Upper lobe of right lung (tissue), 1 donor: ENCODE results near the gene HNRNPA3. TPM values are rescaled to one million over a fixed set of nuclear protein-coding genes. Genes with fewer than 3 reads are reported as not detected.

Source experiments
- ATAC-seq: fragments of 200-7000 bp; cut with Tn5 transposase; one replicate; pipeline ENCODE4 v1.9.1; 2020; ENCODE audit warnings: mild to moderate bottlenecking, moderate library complexity
- DNase-seq: peaks from one replicate; pipeline ENCODE4 v3.0.0-alpha.2; 2020
- H3K27ac ChIP-seq: fragments of 200-600 bp; one replicate; pipeline ENCODE4 v1.8.0; 2022
- H3K27me3 ChIP-seq: fragments of 200-600 bp; one replicate; pipeline ENCODE4 v1.8.0; 2022; ENCODE audit warnings: mild to moderate bottlenecking
- H3K36me3 ChIP-seq: fragments of 200-600 bp; one replicate; pipeline ENCODE4 v1.8.0; 2022
- H3K4me1 ChIP-seq: fragments of 200-600 bp; one replicate; pipeline ENCODE4 v1.8.0; 2022
- H3K4me3 ChIP-seq: fragments of 200-600 bp; one replicate; pipeline ENCODE4 v1.8.0; 2022; ENCODE audit warnings: mild to moderate bottlenecking
- H3K9me3 ChIP-seq: fragments of 200-600 bp; one replicate; pipeline ENCODE4 v1.8.0; 2022
- CTCF ChIP-seq: fragments of 200-600 bp; IDR thresholded peaks from one replicate; pipeline ENCODE4 v1.8.0; 2022; ENCODE audit warnings: antibody characterized with exemption
- intact Hi-C: fragments of 100-400 bp; cut with DNase I; formaldehyde crosslinking; loops from one replicate; pipeline ENCODE4 v1.11.0; 2022
- total RNA-seq: library from RNA; stranded (reverse); fragmentation: NEBNext Ultra II Directional; extraction: Animal tissue kit (Norgen Biotek cat#: 25700); gene quantifications from one replicate; pipeline ENCODE4 v1.2.1, GENCODE V29; 2021
- donor health status: DM: no; HTN: yes; CAD: no; lungs with severe emphysema.

The HNRNPA3 gene
- total RNA-seq, 1 donor from 2014 or later, result 139 TPM

DNA sequence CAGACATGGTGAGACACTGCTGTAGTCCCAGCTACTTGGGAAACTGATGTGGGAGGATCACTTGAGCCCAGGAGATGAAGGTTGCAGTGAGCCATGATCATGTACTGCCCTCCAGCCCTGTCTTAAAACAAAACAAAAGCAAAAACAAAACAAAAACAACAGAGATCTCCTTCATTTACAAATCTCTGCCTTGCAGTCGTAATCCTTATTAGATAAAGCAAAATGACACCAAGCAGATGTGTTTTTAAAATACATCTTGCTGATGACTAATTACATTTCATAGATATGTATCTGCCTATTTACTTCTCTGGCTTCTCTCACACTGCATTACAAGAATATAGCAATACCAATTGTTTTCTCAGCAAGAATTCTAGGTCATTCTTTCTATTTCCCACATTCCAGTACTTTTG is 29.1 kb downstream of the HNRNPA3 start:
- H3K9me3 ChIP-seq, result no peaks in the 10 kb centered on the region
- no peak overlapping the region for H3K4me3 ChIP-seq
- DNase-seq (no peak), ATAC-seq (no peak)
- no peaks in the 10 kb centered on the region for H3K36me3 ChIP-seq
- intact Hi-C loops, result no loop called here
- H3K27ac ChIP-seq, result peak overlapping the region; percentile 81
- H3K4me1 ChIP-seq, result peaks cover 98% of the 10 kb centered on the region
- no peak for TF ChIP-seq CTCF
- no peaks in the 10 kb centered on the region for H3K27me3 ChIP-seq

DNA sequence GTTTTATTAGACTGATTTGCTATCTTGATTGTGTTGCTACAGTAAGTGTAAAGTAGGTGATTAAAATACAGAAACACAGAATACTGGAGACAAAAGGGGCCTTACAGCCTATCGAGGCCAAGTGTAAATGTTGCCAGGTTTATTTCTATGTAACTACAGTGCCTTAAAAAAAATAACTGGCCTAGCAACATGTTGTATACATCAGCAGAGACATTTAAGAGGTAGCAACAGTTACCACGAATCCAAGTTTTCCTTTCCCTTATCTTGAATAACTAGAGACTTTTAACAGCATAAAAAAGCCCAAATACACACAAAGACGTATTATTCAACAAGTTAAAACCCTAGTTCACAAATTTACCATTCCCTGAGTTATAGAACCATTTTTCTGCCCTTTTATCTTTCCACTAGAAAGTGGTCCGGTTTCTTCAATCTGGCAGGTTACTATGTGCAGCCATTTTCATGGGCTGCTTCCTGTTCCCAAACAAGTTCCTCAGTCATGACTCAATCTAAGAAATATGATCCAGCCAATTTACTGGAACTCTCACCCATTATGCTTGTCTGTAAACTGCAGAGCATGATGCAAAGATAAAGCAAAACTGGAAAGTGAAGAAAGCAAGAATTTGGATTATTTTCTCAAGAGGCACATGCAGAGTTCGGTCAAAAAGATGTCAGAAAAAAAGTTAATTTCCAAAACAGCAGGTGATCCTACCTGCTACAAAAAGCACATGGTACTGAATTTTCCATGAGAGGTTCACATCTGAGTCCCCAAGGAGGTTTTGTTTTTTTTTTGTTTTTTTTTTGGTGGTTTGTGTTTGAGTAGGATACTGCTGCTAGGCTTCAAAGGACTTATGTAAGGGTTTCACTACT is 29.8 kb downstream of the HNRNPA3 start:
- ATAC-seq, result peak; percentile 80
- no peaks in the 10 kb centered on the region for H3K27me3 ChIP-seq
- peak overlapping the region; percentile 81 for H3K27ac ChIP-seq
- H3K4me3 ChIP-seq, result peak overlapping the region; percentile 15
- TF ChIP-seq CTCF, result no peak
- intact Hi-C loops, result no loop called here
- DNase-seq, result no peak
- H3K9me3 ChIP-seq, result no peaks in the 10 kb centered on the region
- peaks cover 98% of the 10 kb centered on the region for H3K4me1 ChIP-seq
- no peaks in the 10 kb centered on the region for H3K36me3 ChIP-seq

- no peak for TF ChIP-seq CTCF
- Histone ChIP-seq H3K27me3 (no peaks in the 10 kb centered on the region), H3K4me1 (peaks cover 98% of the 10 kb centered on the region), H3K36me3 (peaks cover 2% of the 10 kb centered on the region), H3K9me3 (no peaks in the 10 kb centered on the region), H3K4me3 (peak overlapping the region; percentile 15), H3K27ac (peak overlapping the region; percentile 81)
- no peak for ATAC-seq
- DNase-seq, result no peak
- intact Hi-C loops, result no loop called here
Observed at GRCh38 chr2:177243073-177243472, 30.5 kb downstream of the HNRNPA3 start.

DNA sequence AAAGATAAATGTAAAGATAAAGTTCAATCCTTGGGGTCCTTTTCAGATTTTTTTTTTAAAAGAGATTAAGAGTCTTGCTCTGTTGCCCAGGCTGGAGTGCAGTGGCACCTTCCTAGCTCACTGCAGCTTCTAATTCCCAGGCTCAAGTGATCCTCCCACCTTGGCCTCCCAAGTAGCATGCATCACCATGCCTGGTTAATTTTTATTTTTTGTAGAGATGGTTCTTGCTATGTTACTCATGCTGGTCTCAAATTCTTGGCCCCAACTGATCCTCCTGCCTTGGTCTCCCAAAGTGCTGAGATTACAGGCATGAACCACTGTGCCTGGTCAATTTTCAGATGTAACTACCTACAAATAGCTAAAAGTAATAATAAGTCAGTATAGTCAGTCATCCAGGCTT is 30.9 kb downstream of the HNRNPA3 start:
- Histone ChIP-seq H3K27me3 (no peaks in the 10 kb centered on the region), H3K36me3 (peaks cover 6% of the 10 kb centered on the region), H3K27ac (peak overlapping the region; percentile 81), H3K4me1 (peaks cover 98% of the 10 kb centered on the region), H3K9me3 (no peaks in the 10 kb centered on the region), H3K4me3 (no peak overlapping the region)
- intact Hi-C loops, result no loop called here
- no peak for TF ChIP-seq CTCF
- ATAC-seq (no peak), DNase-seq (no peak)

DNA sequence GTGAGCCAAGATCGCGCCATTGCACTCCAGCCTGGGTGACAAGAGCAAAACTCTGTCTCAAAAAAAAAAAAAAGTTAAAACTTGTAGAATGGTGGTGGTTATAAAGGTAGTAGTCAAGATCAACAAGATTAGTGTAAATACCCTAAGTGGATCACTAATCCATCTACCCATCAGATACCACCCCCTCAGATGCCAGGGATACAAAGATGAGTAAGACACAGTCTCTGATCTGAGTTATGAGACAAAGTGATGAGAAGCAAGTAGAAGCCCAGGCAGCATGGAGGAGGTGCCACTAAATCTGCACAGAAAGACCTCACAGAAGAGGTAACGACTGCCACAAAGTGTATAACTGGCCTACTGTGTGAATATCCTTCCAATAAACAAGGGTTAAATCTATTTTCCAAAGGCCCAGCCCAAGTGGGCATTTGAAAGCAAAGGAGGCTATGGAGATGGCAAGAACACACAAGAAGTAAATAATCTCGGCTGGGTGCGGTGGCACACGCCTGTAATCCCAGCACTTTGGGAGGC is 31.7 kb downstream of the HNRNPA3 start:
- Histone ChIP-seq H3K27me3 (no peaks in the 10 kb centered on the region), H3K4me3 (no peak overlapping the region), H3K9me3 (no peaks in the 10 kb centered on the region), H3K36me3 (peaks cover 7% of the 10 kb centered on the region), H3K4me1 (peaks cover 92% of the 10 kb centered on the region), H3K27ac (no peak overlapping the region)
- intact Hi-C loops, result no loop called here
- no peak for TF ChIP-seq CTCF
- ATAC-seq (no peak), DNase-seq (no peak)
